ENCODE data around the gene TMEM204. TPM values are rescaled to one million over a fixed set of nuclear protein-coding genes. Genes with fewer than 3 reads are reported as not detected.
"Not testable (repeated sequence)": the region's sequence is repeated elsewhere in the genome, so short reads cannot be mapped to it uniquely, and the experiment has no call there.

The TMEM204 gene
- polyA plus RNA-seq, 2 donors = 3.4 to 6.2 TPM

GRCh38 chr16:1595511-1595910, 62.0 kb downstream of the TMEM204 start:
- H3K9me3 ChIP-seq (ENCODE audit: control insufficient read depth in 2 of 2, insufficient read depth in 1 of 2, low read depth in 1 of 2, low read length in 1 of 2); H3K4me3 ChIP-seq (ENCODE audit: low read depth in 1 of 2, low read length in 2 of 2); H3K27ac ChIP-seq (ENCODE audit: low read depth in 2 of 2, low read length in 1 of 2); H3K4me1 ChIP-seq (ENCODE audit: control insufficient read depth in 2 of 2, insufficient read depth in 2 of 2, low read length in 1 of 2); H3K36me3 ChIP-seq (ENCODE audit: control insufficient read depth in 2 of 2, insufficient read depth in 2 of 2, low read length in 1 of 2); H3K27me3 ChIP-seq (ENCODE audit: control insufficient read depth in 1 of 2, insufficient read depth in 2 of 2, low read length in 2 of 2): not testable (repeated sequence)
- 75 to 80% methylated on average over 5 of the region's 5 CpGs for WGBS, 2 donors

GRCh38 chr16:1596516-1596915, 63.0 kb downstream of the TMEM204 start:
- no peak overlapping the region for H3K27ac ChIP-seq (ENCODE audit: low read depth in 2 of 2, low read length in 1 of 2)
- H3K9me3 ChIP-seq (ENCODE audit: control insufficient read depth in 2 of 2, insufficient read depth in 1 of 2, low read depth in 1 of 2, low read length in 1 of 2) = no peaks in the 10 kb centered on the region
- peaks cover 3 to 7% of the 10 kb centered on the region in 2 donors for H3K36me3 ChIP-seq (ENCODE audit: control insufficient read depth in 2 of 2, insufficient read depth in 2 of 2, low read length in 1 of 2)
- H3K27me3 ChIP-seq (ENCODE audit: control insufficient read depth in 1 of 2, insufficient read depth in 2 of 2, low read length in 2 of 2) = no peaks in the 10 kb centered on the region
- WGBS, 2 donors = 88 to 90% methylated on average over 12 of the region's 12 CpGs
- H3K4me3 ChIP-seq (ENCODE audit: low read depth in 1 of 2, low read length in 2 of 2) = no peak overlapping the region
- no peaks in the 10 kb centered on the region for H3K4me1 ChIP-seq (ENCODE audit: control insufficient read depth in 2 of 2, insufficient read depth in 2 of 2, low read length in 1 of 2)

GRCh38 chr16:1597154-1597553, 63.7 kb downstream of the TMEM204 start:
- Histone ChIP-seq H3K36me3 (ENCODE audit: control insufficient read depth in 2 of 2, insufficient read depth in 2 of 2, low read length in 1 of 2) (peaks cover 3 to 5% of the 10 kb centered on the region in 2 donors), H3K4me3 (ENCODE audit: low read depth in 1 of 2, low read length in 2 of 2) (no peak overlapping the region), H3K4me1 (ENCODE audit: control insufficient read depth in 2 of 2, insufficient read depth in 2 of 2, low read length in 1 of 2) (no peaks in the 10 kb centered on the region), H3K9me3 (ENCODE audit: control insufficient read depth in 2 of 2, insufficient read depth in 1 of 2, low read depth in 1 of 2, low read length in 1 of 2) (no peaks in the 10 kb centered on the region), H3K27ac (ENCODE audit: low read depth in 2 of 2, low read length in 1 of 2) (no peak overlapping the region), H3K27me3 (ENCODE audit: control insufficient read depth in 1 of 2, insufficient read depth in 2 of 2, low read length in 2 of 2) (no peaks in the 10 kb centered on the region)
- WGBS, 2 donors = 88 to 89% methylated on average over 13 of the region's 13 CpGs

GRCh38 chr16:1601031-1601430, 67.6 kb downstream of the TMEM204 start:
- Histone ChIP-seq H3K4me1 (ENCODE audit: control insufficient read depth in 2 of 2, insufficient read depth in 2 of 2, low read length in 1 of 2) (peaks cover 0 to 2% of the 10 kb centered on the region in 2 donors), H3K9me3 (ENCODE audit: control insufficient read depth in 2 of 2, insufficient read depth in 1 of 2, low read depth in 1 of 2, low read length in 1 of 2) (no peaks in the 10 kb centered on the region), H3K4me3 (ENCODE audit: low read depth in 1 of 2, low read length in 2 of 2) (no peak overlapping the region), H3K27ac (ENCODE audit: low read depth in 2 of 2, low read length in 1 of 2) (no peak overlapping the region), H3K27me3 (ENCODE audit: control insufficient read depth in 1 of 2, insufficient read depth in 2 of 2, low read length in 2 of 2) (no peaks in the 10 kb centered on the region), H3K36me3 (ENCODE audit: control insufficient read depth in 2 of 2, insufficient read depth in 2 of 2, low read length in 1 of 2) (peaks cover 5 to 8% of the 10 kb centered on the region in 2 donors)
- 91 to 92% methylated on average over 7 of the region's 7 CpGs for WGBS, 2 donors

- Histone ChIP-seq H3K27me3 (ENCODE audit: control insufficient read depth in 1 of 2, insufficient read depth in 2 of 2, low read length in 2 of 2) (no peaks in the 10 kb centered on the region), H3K27ac (ENCODE audit: low read depth in 2 of 2, low read length in 1 of 2) (no peak overlapping the region), H3K4me1 (ENCODE audit: control insufficient read depth in 2 of 2, insufficient read depth in 2 of 2, low read length in 1 of 2) (peaks cover 0 to 2% of the 10 kb centered on the region in 2 donors), H3K4me3 (ENCODE audit: low read depth in 1 of 2, low read length in 2 of 2) (no peak overlapping the region), H3K36me3 (ENCODE audit: control insufficient read depth in 2 of 2, insufficient read depth in 2 of 2, low read length in 1 of 2) (peaks cover 7 to 9% of the 10 kb centered on the region in 2 donors), H3K9me3 (ENCODE audit: control insufficient read depth in 2 of 2, insufficient read depth in 1 of 2, low read depth in 1 of 2, low read length in 1 of 2) (no peaks in the 10 kb centered on the region)
- WGBS, 2 donors = 92 to 94% methylated on average over 6 of the region's 6 CpGs
Observed at GRCh38 chr16:1601489-1601888, 68.0 kb downstream of the TMEM204 start.

- WGBS, 2 donors = 93 to 96% methylated on average over 20 of the region's 20 CpGs
- H3K4me3 ChIP-seq (ENCODE audit: low read depth in 1 of 2, low read length in 2 of 2) = no peak overlapping the region
- peaks cover 0 to 2% of the 10 kb centered on the region in 2 donors for H3K4me1 ChIP-seq (ENCODE audit: control insufficient read depth in 2 of 2, insufficient read depth in 2 of 2, low read length in 1 of 2)
- H3K9me3 ChIP-seq (ENCODE audit: control insufficient read depth in 2 of 2, insufficient read depth in 1 of 2, low read depth in 1 of 2, low read length in 1 of 2) = no peaks in the 10 kb centered on the region
- no peak overlapping the region for H3K27ac ChIP-seq (ENCODE audit: low read depth in 2 of 2, low read length in 1 of 2)
- H3K27me3 ChIP-seq (ENCODE audit: control insufficient read depth in 1 of 2, insufficient read depth in 2 of 2, low read length in 2 of 2) = no peaks in the 10 kb centered on the region
- peaks cover 9 to 11% of the 10 kb centered on the region in 2 donors for H3K36me3 ChIP-seq (ENCODE audit: control insufficient read depth in 2 of 2, insufficient read depth in 2 of 2, low read length in 1 of 2)
Observed at GRCh38 chr16:1602285-1602684, 68.8 kb downstream of the TMEM204 start.

Other genes starting within 250 kb of the TMEM204 start
- gene UBE2I, start 224.0 kb upstream of the TMEM204 start, polyA plus RNA-seq = 10 to 100 TPM; 35.4 to 56.9 TPM
- 1 to 10 TPM; 1.2 to 2.7 TPM for gene BAIAP3, start 200.0 kb upstream of the TMEM204 start, polyA plus RNA-seq
- gene TSR3, start 181.8 kb upstream of the TMEM204 start, polyA plus RNA-seq = 10 to 100 TPM; 31.4 to 53.0 TPM
- 10 to 100 TPM; 33.6 to 39.1 TPM for gene GNPTG, start 181.7 kb upstream of the TMEM204 start, polyA plus RNA-seq
- 1 to 10 TPM; 5.4 to 8.1 TPM for gene UNKL, start 119.0 kb upstream of the TMEM204 start, polyA plus RNA-seq
- 10 to 100 TPM; 11.6 to 24.6 TPM for gene UQCC4, start 112.9 kb upstream of the TMEM204 start, polyA plus RNA-seq
- not detected for gene PERCC1, start 102.6 kb upstream of the TMEM204 start, polyA plus RNA-seq
- under 1 TPM; 0.44 to 0.98 TPM for gene CCDC154, start 89.1 kb upstream of the TMEM204 start, polyA plus RNA-seq
- 10 to 100 TPM; 18.7 to 33.1 TPM for gene CLCN7, start 58.6 kb upstream of the TMEM204 start, polyA plus RNA-seq
- not detected for gene PTX4, start 44.7 kb upstream of the TMEM204 start, polyA plus RNA-seq
- 10 to 100 TPM; 32.6 to 60.8 TPM for gene TELO2, start 40.3 kb upstream of the TMEM204 start, polyA plus RNA-seq
- gene IFT140, start 78.4 kb downstream of the TMEM204 start, polyA plus RNA-seq = 1 to 10 TPM; 4.3 to 8.8 TPM
- 10 to 100 TPM in 1 of 2 donors, 1 to 10 TPM in 1; 4.8 to 10.5 TPM for gene CRAMP1, start 78.7 kb downstream of the TMEM204 start, polyA plus RNA-seq
- gene JPT2, start 144.6 kb downstream of the TMEM204 start, polyA plus RNA-seq = 10 to 100 TPM; 20.5 to 31.0 TPM
- 10 to 100 TPM; 21.6 to 73.8 TPM for gene MAPK8IP3, start 172.5 kb downstream of the TMEM204 start, polyA plus RNA-seq
- 100 to 1,000 TPM in 1 of 2 donors, 10 to 100 TPM in 1; 51.0 to 102 TPM for gene NME3, start 237.9 kb downstream of the TMEM204 start, polyA plus RNA-seq
- gene EME2, start 239.1 kb downstream of the TMEM204 start, polyA plus RNA-seq = 10 to 100 TPM in 1 of 2 donors, 1 to 10 TPM in 1; 6.6 to 23.0 TPM
- 100 to 1,000 TPM in 1 of 2 donors, 10 to 100 TPM in 1; 62.4 to 115 TPM for gene MRPS34, start 239.5 kb downstream of the TMEM204 start, polyA plus RNA-seq
- gene SPSB3, start 248.9 kb downstream of the TMEM204 start, polyA plus RNA-seq = 100 to 1,000 TPM in 1 of 2 donors, 10 to 100 TPM in 1; 69.1 to 126 TPM
- 10 to 100 TPM; 41.5 to 57.8 TPM for gene NUBP2, start 249.3 kb downstream of the TMEM204 start, polyA plus RNA-seq